ENCODE results near the gene CAMTA1. TPM values are rescaled to one million over a fixed set of nuclear protein-coding genes. Genes with fewer than 3 reads are reported as not detected.

CAMTA1 gene
- total RNA-seq, 4 donors from 2014 or later: 57.4 to 88.3 (median 62.1) TPM

- Histone ChIP-seq H3K9me3 (no peaks in the 10 kb centered on the region), H3K36me3 (no peaks in the 10 kb centered on the region), H3K27me3 (no peaks in the 10 kb centered on the region), H3K4me3 (no peak overlapping the region), H3K4me1 (no peaks in the 10 kb centered on the region), H3K27ac (no peak overlapping the region)
- no peak for DNase-seq
- TF ChIP-seq POLR2A (IDR thresholded peaks at IDR 0.05) (no peak), CTCF (IDR thresholded peaks at IDR 0.05) (no peak)
Measured at GRCh38 chr1:6975331-6976043, 190.2 kb downstream of the CAMTA1 start.

- no peaks in the 10 kb centered on the region for H3K9me3 ChIP-seq
- H3K27me3 ChIP-seq: no peaks in the 10 kb centered on the region
- H3K36me3 ChIP-seq: no peaks in the 10 kb centered on the region
- H3K4me3 ChIP-seq: no peak overlapping the region
- no peak for DNase-seq
- TF ChIP-seq CTCF (IDR thresholded peaks at IDR 0.05) (no peak), POLR2A (IDR thresholded peaks at IDR 0.05) (no peak)
- H3K4me1 ChIP-seq: no peaks in the 10 kb centered on the region
- no peak overlapping the region for H3K27ac ChIP-seq
Measured at GRCh38 chr1:6976044-6976375, 190.8 kb downstream of the CAMTA1 start.

- Histone ChIP-seq H3K27me3 (no peaks in the 10 kb centered on the region), H3K4me3 (no peak overlapping the region), H3K9me3 (no peaks in the 10 kb centered on the region), H3K27ac (no peak overlapping the region), H3K4me1 (no peaks in the 10 kb centered on the region), H3K36me3 (no peaks in the 10 kb centered on the region)
- no peak for DNase-seq
- TF ChIP-seq CTCF (IDR thresholded peaks at IDR 0.05) (no peak), POLR2A (IDR thresholded peaks at IDR 0.05) (no peak)
Measured at GRCh38 chr1:6979003-6979613, 193.9 kb downstream of the CAMTA1 start.

GRCh38 chr1:6981595-6981994 lies 196.3 kb downstream of the CAMTA1 start:
- H3K36me3 ChIP-seq: no peaks in the 10 kb centered on the region
- H3K4me1 ChIP-seq: no peaks in the 10 kb centered on the region
- H3K4me3 ChIP-seq: no peak overlapping the region
- H3K27ac ChIP-seq: no peak overlapping the region
- no peaks in the 10 kb centered on the region for H3K9me3 ChIP-seq
- no peak for TF ChIP-seq CTCF (IDR thresholded peaks at IDR 0.05)
- no peak for TF ChIP-seq POLR2A (IDR thresholded peaks at IDR 0.05)
- no peaks in the 10 kb centered on the region for H3K27me3 ChIP-seq
- no peak for DNase-seq

- TF ChIP-seq POLR2A (IDR thresholded peaks at IDR 0.05) (no peak), CTCF (IDR thresholded peaks at IDR 0.05) (no peak)
- Histone ChIP-seq H3K36me3 (no peaks in the 10 kb centered on the region), H3K9me3 (no peaks in the 10 kb centered on the region), H3K4me1 (no peaks in the 10 kb centered on the region), H3K4me3 (no peak overlapping the region), H3K27me3 (no peaks in the 10 kb centered on the region), H3K27ac (no peak overlapping the region)
- no peak for DNase-seq
Measured at GRCh38 chr1:6982443-6982842, 197.2 kb downstream of the CAMTA1 start.
